Measurements from ENCODE around the gene WDR55.

DNA sequence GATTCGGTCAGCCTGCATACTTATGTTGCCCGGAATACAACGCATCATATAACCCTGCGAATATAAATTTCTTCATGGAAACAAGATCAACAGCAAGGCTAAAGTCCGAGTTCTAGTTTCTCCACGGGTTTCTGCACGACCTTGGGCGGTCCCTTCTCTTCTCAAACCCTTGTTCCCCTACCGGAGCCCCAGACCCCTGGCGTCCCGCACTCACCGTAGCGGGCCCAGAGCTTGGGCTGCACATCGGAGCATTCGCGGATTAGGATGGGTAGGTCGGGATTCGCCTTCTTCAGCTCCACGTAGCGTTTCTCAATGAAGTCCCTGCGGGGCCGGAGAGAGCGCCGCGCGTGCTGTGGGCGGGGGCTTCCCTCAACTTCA is 17.7 kb upstream of the WDR55 start:
- no peak for TF ChIP-seq POLR2AphosphoS5 (IDR thresholded peaks at IDR 0.05; ENCODE audit: low read length)
- TF ChIP-seq EZH2 (IDR thresholded peaks at IDR 0.05; ENCODE audit: borderline replicate concordance, control insufficient read depth, low read depth, low read length) = no peak
- TF ChIP-seq, protein P1, sequence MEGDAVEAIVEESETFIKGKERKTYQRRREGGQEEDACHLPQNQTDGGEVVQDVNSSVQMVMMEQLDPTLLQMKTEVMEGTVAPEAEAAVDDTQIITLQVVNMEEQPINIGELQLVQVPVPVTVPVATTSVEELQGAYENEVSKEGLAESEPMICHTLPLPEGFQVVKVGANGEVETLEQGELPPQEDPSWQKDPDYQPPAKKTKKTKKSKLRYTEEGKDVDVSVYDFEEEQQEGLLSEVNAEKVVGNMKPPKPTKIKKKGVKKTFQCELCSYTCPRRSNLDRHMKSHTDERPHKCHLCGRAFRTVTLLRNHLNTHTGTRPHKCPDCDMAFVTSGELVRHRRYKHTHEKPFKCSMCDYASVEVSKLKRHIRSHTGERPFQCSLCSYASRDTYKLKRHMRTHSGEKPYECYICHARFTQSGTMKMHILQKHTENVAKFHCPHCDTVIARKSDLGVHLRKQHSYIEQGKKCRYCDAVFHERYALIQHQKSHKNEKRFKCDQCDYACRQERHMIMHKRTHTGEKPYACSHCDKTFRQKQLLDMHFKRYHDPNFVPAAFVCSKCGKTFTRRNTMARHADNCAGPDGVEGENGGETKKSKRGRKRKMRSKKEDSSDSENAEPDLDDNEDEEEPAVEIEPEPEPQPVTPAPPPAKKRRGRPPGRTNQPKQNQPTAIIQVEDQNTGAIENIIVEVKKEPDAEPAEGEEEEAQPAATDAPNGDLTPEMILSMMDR (IDR thresholded peaks at IDR 0.05 in 2 of 3, conservative IDR thresholded peaks at IDR 0.05 in 1 of 3; ENCODE audit: control insufficient read depth in 2 of 3, extremely low read depth in 1 of 3, insufficient read depth in 1 of 3, low read depth in 3 of 3, low read length in 3 of 3) = no peak
- TF ChIP-seq SPI1 (IDR thresholded peaks at IDR 0.05; ENCODE audit: borderline replicate concordance, insufficient read depth, low read depth, low read length) = no peak
- TF ChIP-seq HDGF (IDR thresholded peaks at IDR 0.05) = no peak
- TF ChIP-seq JUND (IDR thresholded peaks at IDR 0.05; ENCODE audit: low read depth, low read length) = no peak

Measured in GM12878 (cell line).